GM21381 (cell line): Measurements from ENCODE around the gene AMH.

Source experiments
- ATAC-seq: cut with Tn5 transposase; IDR thresholded peaks from one replicate; pipeline ENCODE4 v1.9.1; 2021; ENCODE audit warnings: mild to moderate bottlenecking, moderate library complexity; ENCODE audit not compliant: unreplicated experiment

AMH gene

DNA sequence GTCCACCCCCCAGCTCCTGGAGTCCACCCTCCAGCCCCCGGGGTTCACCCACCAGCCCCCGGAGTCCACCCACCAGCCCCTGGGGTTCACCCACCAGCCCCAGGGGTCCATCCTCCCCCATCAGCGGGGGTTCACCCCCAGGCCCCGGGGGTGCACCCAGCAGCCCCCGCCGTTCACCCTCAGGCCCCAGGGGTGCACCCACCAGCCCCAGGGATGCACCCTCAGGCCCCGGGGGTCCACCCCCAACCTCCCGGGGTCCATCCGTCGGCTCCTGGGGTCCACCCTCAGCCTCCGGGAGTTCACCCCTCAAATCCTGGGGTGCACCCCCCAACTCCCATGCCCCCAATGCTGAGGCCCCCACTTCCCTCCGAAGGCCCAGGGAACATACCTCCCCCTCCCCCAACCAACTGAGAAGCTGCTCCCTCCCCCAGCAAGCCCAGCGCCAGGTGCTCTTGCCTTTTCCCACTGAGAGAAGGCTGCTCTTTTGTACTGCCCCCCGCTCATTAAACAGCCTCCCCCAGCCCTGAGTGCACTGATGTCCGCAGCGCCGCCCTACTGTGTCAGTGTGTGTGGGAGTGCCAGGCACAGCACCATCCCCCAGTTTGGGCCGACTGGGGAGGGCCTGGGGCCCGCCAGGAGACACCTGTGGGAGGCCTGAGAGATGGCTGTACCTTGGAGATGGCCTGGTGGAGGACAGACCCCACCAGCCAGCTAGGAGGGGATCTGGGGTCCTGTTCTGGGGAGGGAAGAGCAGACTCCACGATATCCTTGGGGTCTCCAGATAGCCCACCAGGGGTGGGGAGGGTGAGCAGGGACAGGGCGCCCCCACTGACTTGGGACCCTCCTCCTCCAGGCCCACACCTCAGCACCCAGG, 750 bp upstream of the AMH start:
- no peak for ATAC-seq

DNA sequence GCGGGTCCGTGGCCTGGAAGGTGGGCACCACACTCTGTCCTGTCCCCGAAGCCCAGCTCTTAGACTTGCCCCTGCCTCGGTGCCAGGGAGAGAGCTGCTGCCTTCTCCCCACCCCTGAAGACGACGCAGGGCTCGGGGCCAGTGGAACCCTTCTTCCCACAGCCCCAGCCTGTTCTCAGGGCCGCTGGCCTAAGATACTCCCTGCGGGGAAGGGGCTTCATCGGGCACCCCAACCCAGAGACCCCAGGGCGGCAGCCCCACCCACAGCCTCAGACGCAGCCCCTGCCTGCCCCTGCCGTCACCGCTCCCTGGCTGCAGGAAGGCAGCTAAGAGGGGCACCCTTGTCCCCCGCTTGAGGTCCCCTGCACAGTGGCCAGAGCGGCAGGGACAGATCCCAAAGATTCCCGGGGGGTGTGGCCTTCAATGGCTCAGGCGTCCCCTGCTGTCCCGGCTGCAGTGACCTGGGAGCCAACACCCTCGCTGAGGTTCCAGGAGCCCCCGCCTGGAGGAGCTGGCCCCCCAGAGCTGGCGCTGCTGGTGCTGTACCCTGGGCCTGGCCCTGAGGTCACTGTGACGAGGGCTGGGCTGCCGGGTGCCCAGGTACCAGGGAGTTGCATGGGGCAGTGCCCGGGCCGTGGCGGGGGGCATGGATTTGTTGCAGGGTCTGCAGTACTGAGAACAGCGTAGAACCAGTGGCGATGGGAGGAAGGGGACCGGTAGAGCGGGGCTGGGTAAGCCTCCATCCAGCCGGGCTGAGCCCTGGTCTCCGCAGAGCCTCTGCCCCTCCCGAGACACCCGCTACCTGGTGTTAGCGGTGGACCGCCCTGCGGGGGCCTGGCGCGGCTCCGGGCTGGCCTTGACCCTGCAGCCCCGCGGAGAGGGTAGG, 1.0 kb downstream of the AMH start:
- no peak for ATAC-seq

DNA sequence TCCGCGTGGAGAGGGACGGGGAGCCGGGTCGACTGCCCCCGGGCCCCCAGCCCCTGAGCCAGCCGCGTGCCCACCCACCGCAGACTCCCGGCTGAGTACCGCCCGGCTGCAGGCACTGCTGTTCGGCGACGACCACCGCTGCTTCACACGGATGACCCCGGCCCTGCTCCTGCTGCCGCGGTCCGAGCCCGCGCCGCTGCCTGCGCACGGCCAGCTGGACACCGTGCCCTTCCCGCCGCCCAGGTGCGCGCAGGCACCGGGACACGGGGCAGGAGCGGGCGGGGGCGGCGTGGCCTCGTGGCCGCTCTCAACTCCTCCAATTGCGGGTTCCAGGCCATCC, 1.6 kb downstream of the AMH start:
- no peak for ATAC-seq

DNA sequence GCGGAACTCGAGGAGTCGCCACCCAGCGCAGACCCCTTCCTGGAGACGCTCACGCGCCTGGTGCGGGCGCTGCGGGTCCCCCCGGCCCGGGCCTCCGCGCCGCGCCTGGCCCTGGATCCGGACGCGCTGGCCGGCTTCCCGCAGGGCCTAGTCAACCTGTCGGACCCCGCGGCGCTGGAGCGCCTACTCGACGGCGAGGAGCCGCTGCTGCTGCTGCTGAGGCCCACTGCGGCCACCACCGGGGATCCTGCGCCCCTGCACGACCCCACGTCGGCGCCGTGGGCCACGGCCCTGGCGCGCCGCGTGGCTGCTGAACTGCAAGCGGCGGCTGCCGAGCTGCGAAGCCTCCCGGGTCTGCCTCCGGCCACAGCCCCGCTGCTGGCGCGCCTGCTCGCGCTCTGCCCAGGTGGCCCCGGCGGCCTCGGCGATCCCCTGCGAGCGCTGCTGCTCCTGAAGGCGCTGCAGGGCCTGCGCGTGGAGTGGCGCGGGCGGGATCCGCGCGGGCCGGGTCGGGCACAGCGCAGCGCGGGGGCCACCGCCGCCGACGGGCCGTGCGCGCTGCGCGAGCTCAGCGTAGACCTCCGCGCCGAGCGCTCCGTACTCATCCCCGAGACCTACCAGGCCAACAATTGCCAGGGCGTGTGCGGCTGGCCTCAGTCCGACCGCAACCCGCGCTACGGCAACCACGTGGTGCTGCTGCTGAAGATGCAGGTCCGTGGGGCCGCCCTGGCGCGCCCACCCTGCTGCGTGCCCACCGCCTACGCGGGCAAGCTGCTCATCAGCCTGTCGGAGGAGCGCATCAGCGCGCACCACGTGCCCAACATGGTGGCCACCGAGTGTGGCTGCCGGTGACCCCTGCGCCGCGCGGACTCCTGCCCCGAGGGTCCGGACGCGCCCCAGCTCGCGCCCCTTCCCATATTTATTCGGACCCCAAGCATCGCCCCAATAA, 2.3 kb downstream of the AMH start:
- ATAC-seq: no peak

DNA sequence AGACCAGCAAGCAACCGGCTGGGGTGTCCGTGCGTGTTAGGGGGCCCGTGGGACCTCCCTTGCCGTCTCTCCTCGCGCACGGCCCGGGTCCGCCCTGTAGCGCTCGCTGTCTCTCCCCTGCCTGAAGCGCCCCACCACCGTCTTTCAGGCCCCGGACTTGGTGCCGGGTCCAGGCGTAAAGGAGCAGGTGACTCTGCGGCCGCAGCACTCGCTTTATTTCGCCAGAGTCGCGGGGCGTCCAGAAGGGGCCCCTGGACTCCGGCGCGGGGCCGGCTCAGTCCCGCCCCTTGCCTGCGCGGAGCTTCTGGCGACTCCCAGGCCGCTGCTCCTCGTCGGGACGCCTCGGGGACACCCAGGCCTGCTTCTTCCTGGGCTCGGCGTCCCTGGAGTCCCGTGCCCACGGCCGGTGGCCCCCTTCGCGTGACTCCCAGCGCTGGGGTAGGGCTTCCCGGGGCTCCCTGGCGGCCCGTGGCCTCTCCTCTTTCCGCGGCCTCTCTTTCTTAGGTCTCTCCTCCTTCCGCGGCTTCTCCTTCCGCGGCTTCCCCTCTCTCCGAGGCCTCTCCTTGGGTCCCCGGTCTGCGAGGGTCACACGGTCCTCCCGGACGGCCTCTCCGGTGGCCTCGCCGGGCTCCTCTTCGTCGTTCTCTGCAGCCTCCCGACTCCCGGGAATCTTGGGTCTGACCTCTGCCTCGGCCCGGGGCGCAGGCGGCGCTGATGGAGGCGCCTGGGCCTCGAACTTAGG, 3.1 kb downstream of the AMH start:
- ATAC-seq: no peak

DNA sequence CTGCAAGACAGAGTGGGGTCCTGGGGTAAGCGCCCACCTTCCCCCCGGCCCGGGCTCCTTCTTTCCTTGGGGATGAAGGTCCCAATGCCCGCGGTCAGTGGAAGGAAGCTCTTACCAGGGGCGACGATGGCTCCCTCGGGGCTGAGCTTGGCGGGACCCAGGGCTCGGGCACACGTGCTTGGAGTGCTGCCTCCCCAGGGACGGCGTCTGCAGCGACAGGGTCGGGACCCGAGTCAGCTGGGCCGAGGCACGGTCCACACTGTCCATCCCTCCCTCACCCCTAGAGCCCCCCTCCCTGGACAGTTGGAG, 3.6 kb downstream of the AMH start:
- ATAC-seq: no peak

DNA sequence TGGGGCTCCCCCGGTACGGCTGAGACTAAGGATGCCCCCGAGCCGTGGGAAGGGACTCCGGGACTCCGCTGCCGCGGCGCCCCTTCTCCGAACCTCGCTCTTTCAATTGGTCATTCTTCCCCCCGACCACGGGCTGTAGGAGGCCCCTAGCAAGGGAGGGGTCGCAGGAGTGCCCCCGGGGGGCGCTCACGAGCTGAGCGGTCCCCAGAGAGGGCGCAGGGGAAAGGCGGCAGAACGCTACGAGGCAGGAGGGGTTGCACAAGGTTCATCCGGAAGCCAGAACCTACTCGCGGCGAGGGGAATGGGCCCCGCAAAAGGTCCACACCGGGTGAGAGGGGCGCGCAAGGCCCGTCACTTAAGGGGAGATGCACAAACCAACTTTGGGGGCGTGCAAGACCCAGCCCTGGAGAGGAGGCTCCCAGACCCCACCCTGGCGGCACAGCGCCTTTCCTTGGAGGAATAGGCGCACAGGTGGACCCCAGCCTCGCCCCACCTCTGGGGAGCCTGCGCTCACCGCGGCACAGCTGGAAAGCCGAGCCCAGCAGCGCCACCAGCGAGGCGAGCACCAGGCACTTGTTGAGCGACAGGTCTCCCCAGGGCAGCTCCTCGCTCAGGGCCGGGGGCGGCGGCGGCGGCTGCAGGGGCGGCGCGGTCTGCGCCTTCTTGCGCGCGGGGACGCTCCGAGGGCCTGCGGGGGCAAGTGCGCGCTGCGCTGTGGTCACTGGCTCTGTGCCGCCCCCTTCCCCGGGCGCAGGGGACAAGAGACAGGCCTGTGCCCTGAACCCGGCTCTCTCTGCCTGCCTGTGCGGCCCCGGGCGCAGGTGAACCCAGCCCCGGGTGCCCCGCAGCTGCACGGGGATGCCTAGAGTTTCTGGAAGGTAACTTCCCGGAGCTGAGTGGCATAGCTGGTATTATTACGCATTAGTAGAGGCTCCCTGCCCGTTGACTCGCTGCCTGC, 4.3 kb downstream of the AMH start:
- ATAC-seq: no peak

DNA sequence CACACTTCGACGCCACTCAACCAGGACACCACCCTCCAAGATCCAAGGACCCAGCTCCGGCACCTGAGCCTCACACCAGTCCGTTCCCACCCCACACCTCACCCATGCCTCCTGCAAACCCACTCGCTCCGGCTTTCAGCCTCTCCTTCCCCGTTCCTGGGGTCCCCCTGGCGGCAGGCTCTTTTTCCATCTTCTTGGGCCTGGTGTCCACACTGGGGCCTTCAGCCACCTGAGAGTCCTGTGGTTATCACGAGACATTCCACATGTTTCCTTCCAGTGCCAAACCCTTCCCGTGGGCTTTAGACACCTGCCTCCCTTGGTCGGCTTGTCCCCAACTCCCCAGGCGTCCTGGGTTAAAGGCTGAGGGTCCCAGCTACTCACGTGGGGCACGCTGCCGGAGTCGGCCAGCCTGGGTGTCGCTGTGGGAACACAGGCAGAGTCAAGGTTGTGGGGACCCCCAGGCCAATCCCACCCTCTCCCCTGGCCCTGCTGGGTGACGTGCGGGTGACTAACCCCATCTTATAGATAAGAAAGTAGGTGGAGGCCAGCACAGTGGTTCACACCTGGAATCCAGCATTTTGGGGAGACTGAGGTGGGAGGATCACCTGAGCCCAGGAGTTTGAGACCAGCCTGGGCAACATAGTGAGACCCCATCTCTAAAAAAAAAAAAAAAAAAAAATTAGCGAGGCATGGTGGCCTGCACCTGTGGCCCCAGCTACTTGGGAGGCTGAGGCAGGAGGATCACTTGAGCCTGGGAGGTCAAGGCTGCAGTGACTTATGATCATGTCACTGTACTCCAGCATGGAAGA, 5.1 kb downstream of the AMH start:
- no peak for ATAC-seq

DNA sequence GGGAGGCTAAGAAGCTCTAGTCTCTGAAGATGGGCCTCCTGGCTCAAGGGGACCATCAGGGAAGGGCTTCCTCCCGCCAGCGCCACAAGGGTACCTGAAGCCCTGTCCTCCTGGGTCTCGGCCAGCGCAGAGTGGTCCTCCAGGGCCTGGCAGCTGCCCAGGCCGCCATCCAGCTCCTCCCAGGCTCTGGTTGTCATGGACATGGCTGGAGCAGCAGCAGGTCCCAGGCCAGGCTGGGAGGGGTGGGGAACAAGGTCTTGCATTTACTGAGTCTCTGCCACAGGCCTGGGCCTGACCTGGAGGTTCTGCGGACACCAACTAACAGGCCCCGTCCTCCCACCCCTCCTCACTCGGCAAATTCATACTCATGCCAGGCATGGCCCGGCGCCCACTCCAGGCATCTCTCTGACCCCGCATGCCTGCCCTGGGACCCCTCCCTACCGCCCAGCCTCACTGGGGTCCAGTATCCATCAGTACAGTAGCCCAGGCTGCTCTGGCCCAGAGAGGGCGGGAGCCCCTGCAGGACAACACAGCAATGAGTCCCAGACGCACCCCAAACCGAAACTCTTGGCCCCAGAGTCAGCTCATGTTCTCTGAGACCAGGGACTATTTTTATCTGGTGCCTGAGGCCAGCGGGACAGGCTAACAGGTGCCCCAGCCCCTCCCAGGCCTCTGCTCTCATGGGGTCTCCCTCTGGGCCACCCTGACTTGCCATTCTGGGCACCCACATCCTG, 6.2 kb downstream of the AMH start:
- ATAC-seq: no peak

DNA sequence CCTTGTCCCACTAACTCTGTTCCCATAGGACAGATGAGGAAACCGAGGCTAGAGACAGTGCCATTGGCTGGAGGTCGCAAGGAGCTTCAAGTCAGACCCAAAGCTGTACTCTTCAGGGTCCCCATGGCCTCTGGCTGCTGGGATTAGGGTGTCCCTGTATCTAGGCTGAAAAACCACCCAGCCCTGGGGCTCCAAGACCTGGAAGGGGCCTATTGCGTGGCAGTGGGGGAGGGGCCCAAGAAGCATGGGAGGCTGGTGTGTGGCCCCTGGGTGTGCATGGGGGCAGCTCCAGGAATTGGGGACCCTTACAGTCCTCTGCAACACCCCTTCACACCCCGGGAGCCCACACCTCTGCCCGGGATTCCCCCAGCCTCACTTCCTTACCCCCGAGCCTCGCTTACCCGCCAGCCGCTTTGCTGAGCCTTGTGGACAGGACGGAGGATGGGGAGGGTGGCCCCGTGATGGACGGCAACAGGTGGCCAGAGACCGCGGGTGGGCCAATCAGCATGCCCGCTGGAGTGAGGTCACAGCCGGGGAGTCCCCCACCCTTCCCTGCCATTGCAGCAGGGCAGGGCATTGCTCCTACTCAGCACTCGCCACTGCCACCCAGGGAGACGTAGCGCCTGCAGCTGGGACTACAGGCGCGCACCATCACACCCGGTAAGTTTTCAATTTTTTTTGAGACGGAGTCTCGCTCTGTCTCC, 7.0 kb downstream of the AMH start, which contains the start of gene JSRP1:
JSRP1 (minus strand) TSS at position 436 of the 704 bp plus-strand sequence. CDS start 1,103 bp downstream, outside the sequence.
- ATAC-seq: no peak

DNA sequence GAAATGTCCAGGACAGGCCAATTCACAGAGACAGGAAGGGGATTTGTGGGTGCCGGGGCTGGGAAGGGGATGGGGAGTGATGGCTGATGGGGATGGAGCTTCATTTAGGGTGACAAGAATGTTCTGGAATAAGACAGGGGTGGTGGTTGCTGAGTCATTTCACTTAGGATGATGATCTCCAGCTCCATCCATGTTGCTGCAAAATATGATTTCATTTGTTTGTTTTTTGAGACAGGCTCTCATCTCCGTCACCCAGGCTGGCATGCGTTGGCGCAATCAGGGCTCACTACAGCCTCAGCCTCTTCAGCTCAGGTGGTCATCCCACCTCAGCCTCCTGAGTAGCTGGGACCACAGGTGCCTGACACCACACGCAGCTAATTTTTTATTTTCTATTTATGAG, 10.2 kb downstream of the AMH start:
- no peak for ATAC-seq

DNA sequence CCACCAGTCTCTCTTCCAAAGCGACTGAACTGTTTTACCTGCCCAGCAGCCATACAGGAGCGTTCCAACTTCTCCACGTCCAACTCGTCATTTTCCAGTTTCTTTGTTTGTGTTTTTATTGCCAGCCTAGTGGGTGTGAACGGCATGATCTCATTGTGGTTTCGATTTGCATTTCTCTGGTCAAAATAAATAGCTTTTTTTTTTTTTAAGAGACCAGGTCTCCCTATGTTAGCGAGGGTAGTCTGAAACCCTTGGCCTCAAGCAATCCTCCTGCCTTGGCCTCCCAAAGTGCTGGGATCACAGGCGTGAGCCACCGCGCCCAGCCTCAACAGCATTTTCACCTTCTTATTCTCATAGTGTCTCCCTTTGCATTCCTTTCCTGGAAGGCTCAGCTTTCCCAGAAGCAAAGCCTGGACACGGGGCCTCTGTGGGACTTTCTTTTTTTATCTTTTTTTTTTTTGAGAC, 11.2 kb downstream of the AMH start:
- no peak for ATAC-seq

DNA sequence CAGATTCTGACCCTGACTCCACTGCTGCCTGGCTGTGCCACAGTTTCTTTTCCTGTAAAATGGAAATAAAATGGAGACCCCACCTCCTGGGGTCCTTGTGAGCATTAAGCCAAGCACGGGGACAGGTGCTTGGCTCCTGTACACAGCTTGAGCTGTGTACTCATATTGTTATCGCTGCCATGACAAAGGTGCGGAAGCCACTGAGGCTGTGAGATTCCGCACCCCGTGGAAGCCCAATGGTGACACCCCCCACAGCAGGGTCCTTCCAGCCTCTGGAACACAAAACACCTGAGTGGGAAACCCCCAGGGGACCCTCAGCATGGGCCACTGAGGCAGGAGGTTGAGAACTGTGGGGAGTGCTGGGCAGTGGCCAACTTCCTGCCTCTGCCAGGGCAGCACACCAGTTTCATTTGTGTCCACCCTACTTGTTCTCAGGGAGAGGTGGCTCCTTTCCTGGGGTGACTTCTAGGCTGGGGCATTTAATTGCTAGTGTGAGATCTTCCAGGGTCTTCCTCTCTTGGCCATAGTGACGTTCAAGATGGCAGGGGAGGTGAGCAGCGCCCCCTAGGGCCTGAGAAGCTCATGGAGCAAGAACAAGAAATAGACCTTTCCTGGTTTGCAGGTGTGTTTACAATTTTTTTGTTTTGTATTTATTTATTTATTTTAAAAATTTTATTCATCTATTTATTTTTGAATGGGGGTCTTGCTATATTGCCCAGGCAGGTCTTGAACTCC, 12.5 kb downstream of the AMH start:
- ATAC-seq: no peak

DNA sequence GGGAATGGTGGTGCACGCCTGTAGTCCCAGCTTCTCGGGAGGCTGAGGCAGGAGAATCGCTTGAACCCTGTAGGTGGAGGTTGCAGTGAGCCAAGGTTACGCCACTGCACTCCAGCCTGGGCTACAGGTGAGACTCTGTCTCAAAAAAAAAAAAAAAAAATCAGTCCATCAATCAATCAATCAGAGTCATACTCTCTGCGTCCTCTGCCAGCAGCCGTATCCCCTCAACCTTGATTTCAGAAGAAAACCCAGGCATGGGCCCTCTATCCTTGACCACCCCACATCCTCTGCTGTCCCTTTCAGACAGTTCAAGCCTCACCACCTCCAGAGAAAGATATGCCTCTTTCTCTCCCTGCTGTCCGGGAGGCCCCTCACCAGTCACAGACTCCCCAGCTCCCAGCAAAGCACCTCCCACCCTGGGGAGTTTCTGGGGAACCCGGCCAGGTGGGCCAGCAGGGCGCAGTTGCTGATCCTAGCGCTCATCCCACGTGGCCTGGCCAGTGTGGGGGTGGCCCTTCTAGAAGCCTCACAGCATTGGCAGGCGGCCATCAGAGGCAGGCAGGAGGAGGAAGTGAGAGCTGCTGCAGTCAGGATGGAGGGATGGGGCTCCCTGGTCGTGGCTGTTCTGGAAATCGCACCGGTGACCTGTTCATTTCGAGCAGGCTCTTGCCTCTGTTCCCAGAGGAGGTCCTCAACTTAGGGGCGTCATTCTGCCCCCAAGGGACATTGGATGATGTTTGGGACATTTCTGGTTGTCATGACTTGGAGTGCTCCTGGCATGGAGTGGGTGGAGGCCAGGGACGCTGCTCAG, 17.3 kb downstream of the AMH start:
- ATAC-seq: no peak

DNA sequence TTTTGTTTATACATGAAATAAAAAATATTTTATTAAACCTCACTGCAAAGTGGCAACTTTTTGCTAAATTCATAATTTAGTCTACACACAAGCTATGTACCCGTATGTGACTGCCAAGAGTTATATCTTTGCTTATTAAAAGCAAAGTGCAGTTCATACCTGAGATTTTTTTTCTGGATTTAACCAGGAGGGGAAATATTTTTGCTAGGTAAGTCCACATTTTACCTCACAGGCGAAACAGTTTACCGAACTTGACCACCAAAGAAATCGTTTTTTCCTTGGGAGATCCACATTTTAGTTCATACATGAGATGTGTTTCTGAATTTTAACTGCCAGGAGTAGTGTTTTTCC, 19.3 kb downstream of the AMH start:
- no peak for ATAC-seq

DNA sequence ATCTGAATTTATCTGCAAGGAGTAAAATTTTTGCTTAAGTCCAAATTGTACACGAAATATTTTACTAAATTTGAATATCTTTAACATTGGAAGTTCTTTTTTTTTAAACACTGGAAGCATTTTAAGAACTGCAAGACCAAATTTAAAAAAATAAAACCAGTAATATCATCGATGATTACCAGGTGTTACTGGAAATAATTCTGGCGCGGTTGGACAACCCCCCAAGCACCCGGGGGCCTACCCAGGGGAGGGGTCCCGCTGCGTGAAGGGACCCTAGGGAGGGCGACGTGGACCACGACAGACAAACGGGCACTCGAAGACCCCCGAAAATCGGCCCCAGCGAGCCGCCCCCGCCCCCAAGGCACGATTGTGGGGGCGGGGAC, 19.7 kb downstream of the AMH start:
- ATAC-seq: no peak
